Measurements from ENCODE around the gene SCN2B. TPM values are rescaled to one million over a fixed set of nuclear protein-coding genes. Genes with fewer than 3 reads are reported as not detected.

Gene SCN2B
- total and polyA plus RNA-seq, 7 donors: 0.09 to 6.6 (median 0.51) TPM

- 92 to 97% (median 96%) methylated on average over 2 of the region's 2 CpGs for WGBS, 3 donors
- H3K4me3 ChIP-seq: no peak overlapping the region
- H3K9me3 ChIP-seq: no peaks in the 10 kb centered on the region
- peaks cover 4 to 38% (median 4%) of the 10 kb centered on the region in 3 donors for H3K27me3 ChIP-seq (ENCODE audit: insufficient read depth in 3 of 3, low read length in 2 of 3)
- no peak for TF ChIP-seq CTCF (IDR thresholded peaks at IDR 0.05)
- no peaks in the 10 kb centered on the region for H3K4me1 ChIP-seq
- no peak for ATAC-seq
- DNase-seq: no peak
- H3K36me3 ChIP-seq (ENCODE audit: insufficient read depth in 1 of 2, low read depth in 1 of 2): no peaks in the 10 kb centered on the region
- H3K27ac ChIP-seq: no peak overlapping the region
- intact Hi-C loops (cut with DNase I): loop anchor here in 1 of 2 donors (5.0 kb wide), 1 partner anchor 49 kb away; the partner anchor contains the start of gene MPZL2
These were observed 37.3 kb upstream of the SCN2B start for GRCh38 chr11:118213781-118214180.

GRCh38 chr11:118213201-118213600, 36.8 kb upstream of the SCN2B start:
- 81 to 85% (median 82%) methylated on average over 4 of the region's 4 CpGs for WGBS, 3 donors
- DNase-seq: no peak
- H3K4me3 ChIP-seq: no peak overlapping the region
- H3K36me3 ChIP-seq (ENCODE audit: insufficient read depth in 1 of 2, low read depth in 1 of 2): no peaks in the 10 kb centered on the region
- peaks cover 4 to 44% (median 4%) of the 10 kb centered on the region in 3 donors for H3K27me3 ChIP-seq (ENCODE audit: insufficient read depth in 3 of 3, low read length in 2 of 3)
- H3K9me3 ChIP-seq: no peaks in the 10 kb centered on the region
- no peak for ATAC-seq
- no peaks in the 10 kb centered on the region for H3K4me1 ChIP-seq
- intact Hi-C loops (cut with DNase I): loop anchor here in 1 of 2 donors (5.0 kb wide), 1 partner anchor 49 kb away; the partner anchor contains the start of gene MPZL2
- no peak for TF ChIP-seq CTCF (IDR thresholded peaks at IDR 0.05)
- no peak overlapping the region for H3K27ac ChIP-seq

- TF ChIP-seq CTCF (IDR thresholded peaks at IDR 0.05): no peak
- 73 to 79% (median 78%) methylated on average over 2 of the region's 2 CpGs for WGBS, 3 donors
- no peak overlapping the region for H3K4me3 ChIP-seq
These were observed 36.3 kb upstream of the SCN2B start for GRCh38 chr11:118212781-118213191.

GRCh38 chr11:118212131-118212725, 35.8 kb upstream of the SCN2B start:
- peaks cover 4 to 45% (median 7%) of the 10 kb centered on the region in 3 donors for H3K27me3 ChIP-seq (ENCODE audit: insufficient read depth in 3 of 3, low read length in 2 of 3)
- H3K4me3 ChIP-seq: no peak overlapping the region
- no peaks in the 10 kb centered on the region for H3K9me3 ChIP-seq
- H3K4me1 ChIP-seq: no peaks in the 10 kb centered on the region
- no peaks in the 10 kb centered on the region for H3K36me3 ChIP-seq (ENCODE audit: insufficient read depth in 1 of 2, low read depth in 1 of 2)
- TF ChIP-seq CTCF (IDR thresholded peaks at IDR 0.05): no peak
- no peak for DNase-seq
- H3K27ac ChIP-seq: no peak overlapping the region
- no peak for ATAC-seq
- intact Hi-C loops (cut with DNase I): loop anchor here in 1 of 2 donors (5.0 kb wide), 1 partner anchor 50 kb away; the partner anchor contains the start of gene MPZL2
- 77 to 86% (median 81%) methylated on average over 7 of the region's 7 CpGs for WGBS, 3 donors

More at GRCh38 chr11:118212781-118213191, 36.3 kb upstream of the SCN2B start:
- H3K27me3 ChIP-seq (ENCODE audit: insufficient read depth in 3 of 3, low read length in 2 of 3): peaks cover 4 to 45% (median 5%) of the 10 kb centered on the region in 3 donors
- DNase-seq (no peak), ATAC-seq (no peak)
- H3K4me1 ChIP-seq: no peaks in the 10 kb centered on the region
- intact Hi-C loops (cut with DNase I): loop anchor here in 1 of 2 donors (5.0 kb wide), 1 partner anchor 50 kb away; the partner anchor contains the start of gene MPZL2
- no peaks in the 10 kb centered on the region for H3K9me3 ChIP-seq
- H3K27ac ChIP-seq: no peak overlapping the region
- no peaks in the 10 kb centered on the region for H3K36me3 ChIP-seq (ENCODE audit: insufficient read depth in 1 of 2, low read depth in 1 of 2)
